Spleen (tissue), 11 donors: ENCODE data around the gene ARHGEF7. TPM values are rescaled to one million over a fixed set of nuclear protein-coding genes. Genes with fewer than 3 reads are reported as not detected.

Experiments used
- DNase-seq: peaks from one replicate; pipeline ENCODE4 v3.0.0-alpha.2; 2020
- H3K27ac ChIP-seq, 8 donors: fragments of 200-600 bp; sonication (generic) in 7 of 8; 1 replicate in 4 of 8; 2 replicates in 4 of 8; pipeline versions ENCODE4 v1.5.0 to v1.8.0; 2016 to 2021; ENCODE audit warnings: inconsistent platforms in 4 of 8, mild to moderate bottlenecking in 4 of 8, moderate library complexity in 1 of 8
- H3K27me3 ChIP-seq, 7 donors: fragments of 200-600 bp; sonication (generic) in 6 of 7; replicated peaks in 1 of 7; 1 replicate in 4 of 7; 2 replicates in 3 of 7; pipeline versions ENCODE4 v1.5.0 to v1.8.0; 2016 to 2021; ENCODE audit warnings: inconsistent platforms in 3 of 7, mild to moderate bottlenecking in 1 of 7
- H3K36me3 ChIP-seq, 6 donors: fragments of 200-600 bp; sonication (generic) in 5 of 6; 1 replicate in 4 of 6; 2 replicates in 2 of 6; pipeline versions ENCODE4 v1.5.0 to v1.8.0; 2016 to 2021; ENCODE audit warnings: inconsistent platforms in 2 of 6
- H3K4me1 ChIP-seq, 6 donors: fragments of 200-600 bp; sonication (generic) in 5 of 6; 1 replicate in 3 of 6; 2 replicates in 3 of 6; pipeline versions ENCODE4 v1.5.0 to v1.8.0; 2016 to 2021; ENCODE audit warnings: inconsistent platforms in 3 of 6
- H3K4me3 ChIP-seq, 8 donors: fragments of 200-600 bp; sonication (generic) in 7 of 8; 1 replicate in 4 of 8; 2 replicates in 4 of 8; pipeline versions ENCODE4 v1.5.0 to v1.8.0; 2016 to 2021; ENCODE audit warnings: inconsistent platforms in 4 of 8, mild to moderate bottlenecking in 4 of 8, moderate library complexity in 2 of 8
- H3K9me3 ChIP-seq, 8 donors: fragments of 200-600 bp; sonication (generic) in 7 of 8; 1 replicate in 4 of 8; 2 replicates in 4 of 8; pipeline versions ENCODE4 v1.5.0 to v1.8.0; 2016 to 2021; ENCODE audit warnings: inconsistent platforms in 4 of 8
- CTCF ChIP-seq, 11 experiments: fragments of 200-600 bp in 7 of 11; fragments of 450-650 bp in 4 of 11; sonication (generic) in 4 of 11; IDR thresholded peaks in 8 of 11; conservative IDR thresholded peaks in 3 of 11; 1 replicate in 7 of 11; 2 replicates in 4 of 11; pipeline versions ENCODE4 v1.4.0 to v1.8.0; 2016 to 2021; ENCODE audit warnings: antibody characterized with exemption in 11 of 11, inconsistent platforms in 4 of 11, mild to moderate bottlenecking in 1 of 11
- POLR2A ChIP-seq, 3 donors: fragments of 450-650 bp; IDR thresholded peaks; one replicate each; pipeline ENCODE4 v1.5.1; 2017; ENCODE audit warnings: antibody characterized with exemption in 3 of 3, mild to moderate bottlenecking in 1 of 3
- POLR2AphosphoS5 ChIP-seq, 3 donors: sonication (generic); formaldehyde crosslinking; IDR thresholded peaks; one replicate each; pipeline ENCODE4 v1.5.1; 2017; ENCODE audit warnings: antibody characterized with exemption in 3 of 3
- WGBS, 5 donors: extraction: QIAGEN DNeasy Blood & Tissue Kit in 3 of 5; methylation state at CpG; one replicate each; pipeline versions ENCODE4 v1.1.5 to v1.1.7; 2013 to 2018; 5-methylcytosine and 5-hydroxymethylcytosine counted together
- intact Hi-C: fragments of 100-400 bp; cut with DNase I; formaldehyde crosslinking; loops from one replicate; pipeline ENCODE4 v1.15.0; 2023; ENCODE audit warnings: low total_unique reads
- polyA plus RNA-seq, 3 donors: library from polyadenylated mRNA; stranded (reverse); fragments of 200-250 nt; gene quantifications; one replicate each; pipeline ENCODE4 v1.2.1, GENCODE V29; 2013
- total RNA-seq, 7 donors: library from RNA; depleted of rRNA in 3 of 7; stranded (reverse); fragments of >200 nt in 3 of 7; fragmentation: NEBNext Ultra II Directional in 4 of 7; extraction: Animal tissue kit (Norgen Biotek cat#: 25700) in 4 of 7; gene quantifications; one replicate each; pipeline versions ENCODE4 v1.1.0 to v1.2.1, GENCODE V29; 2016 to 2021
- donor health status: healthy with polysubstance abuse.
- donor health status: DM: no; HTN: no; CAD: no; lungs with moderate emphysema.
- donor health status: DM: no; HTN: no; CAD: no.
- donor health status: Bipolar disorder and iron deficiency.
- donor health status: healthy.
- donor health status: DM: no; HTN: no; CAD: no.
- donor health status: DM: yes; HTN: yes; CAD: no.

ARHGEF7 gene
- total and polyA plus RNA-seq, 10 donors, result 18.0 to 192 (median 114) TPM

GRCh38 chr13:111258637-111259036 lies 143.5 kb downstream of the ARHGEF7 start:
- Histone ChIP-seq H3K27ac (no peak overlapping the region), H3K27me3 (no peaks in the 10 kb centered on the region), H3K4me3 (no peak overlapping the region), H3K36me3 (peaks cover 4 to 76% (median 42%) of the 10 kb centered on the region in 6 donors), H3K4me1 (no peaks in the 10 kb centered on the region), H3K9me3 (peaks cover 0 to 20% (median 11%) of the 10 kb centered on the region in 8 donors)
- TF ChIP-seq CTCF (IDR thresholded peaks at IDR 0.05 in 8 of 11, conservative IDR thresholded peaks at IDR 0.05 in 3 of 11), result no peak
- no peak for TF ChIP-seq POLR2AphosphoS5 (IDR thresholded peaks at IDR 0.05)
- TF ChIP-seq POLR2A (IDR thresholded peaks at IDR 0.05), result no peak
- intact Hi-C loops, result no loop called here
- WGBS, 5 donors, result 93 to 100% (median 97%) methylated on average over 3 of the region's 3 CpGs
- DNase-seq, result no peak

DNA sequence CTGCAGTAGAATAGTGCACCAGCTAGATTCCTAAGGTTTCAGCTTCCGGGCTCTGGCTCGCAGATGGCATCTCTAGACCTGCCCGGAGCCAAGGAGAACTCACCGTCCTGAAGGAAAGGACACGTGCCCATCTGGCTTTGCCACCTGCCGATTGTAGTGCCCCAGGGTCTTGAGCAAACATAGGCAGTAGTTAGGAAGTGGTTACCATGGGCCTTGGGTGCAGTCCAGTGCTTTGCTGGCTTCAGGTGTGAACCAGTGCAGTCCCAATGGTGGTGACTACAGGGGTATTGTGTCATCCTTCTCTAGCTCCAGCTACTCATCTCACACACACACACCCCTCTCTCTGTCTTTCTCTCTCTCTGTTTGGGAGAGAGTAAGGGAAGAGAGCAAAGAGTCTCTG lies 143.9 kb downstream of the ARHGEF7 start:
- H3K4me1 ChIP-seq, result peaks cover 0 to under 1% (median 0%) of the 10 kb centered on the region in 6 donors
- H3K27me3 ChIP-seq, result no peaks in the 10 kb centered on the region
- peaks cover 0 to 20% (median 11%) of the 10 kb centered on the region in 8 donors for H3K9me3 ChIP-seq
- H3K36me3 ChIP-seq, result peaks cover 4 to 76% (median 40%) of the 10 kb centered on the region in 6 donors
- no peak for DNase-seq
- intact Hi-C loops, result no loop called here
- 94 to 99% (median 97%) methylated on average over 5 to 6 of the region's 6 CpGs for WGBS, 5 donors
- no peak for TF ChIP-seq CTCF (IDR thresholded peaks at IDR 0.05 in 8 of 11, conservative IDR thresholded peaks at IDR 0.05 in 3 of 11)
- TF ChIP-seq POLR2AphosphoS5 (IDR thresholded peaks at IDR 0.05), result no peak
- no peak for TF ChIP-seq POLR2A (IDR thresholded peaks at IDR 0.05)
- no peak overlapping the region for H3K27ac ChIP-seq
- no peak overlapping the region for H3K4me3 ChIP-seq

GRCh38 chr13:111261326-111261725 lies 146.2 kb downstream of the ARHGEF7 start:
- Histone ChIP-seq H3K27ac (no peak overlapping the region), H3K4me3 (no peak overlapping the region), H3K27me3 (no peaks in the 10 kb centered on the region), H3K4me1 (peaks cover 0 to 9% (median 0%) of the 10 kb centered on the region in 6 donors), H3K36me3 (peaks cover 4 to 78% (median 30%) of the 10 kb centered on the region in 6 donors), H3K9me3 (peaks cover 0 to 20% (median 11%) of the 10 kb centered on the region in 8 donors)
- no peak for TF ChIP-seq POLR2A (IDR thresholded peaks at IDR 0.05)
- intact Hi-C loops, result no loop called here
- no peak for DNase-seq

- DNase-seq, result no peak
- H3K27me3 ChIP-seq, result no peaks in the 10 kb centered on the region
- no peak overlapping the region for H3K4me3 ChIP-seq
- H3K4me1 ChIP-seq, result peaks cover 0 to 14% (median 0%) of the 10 kb centered on the region in 6 donors
- peaks cover 0 to 20% (median 11%) of the 10 kb centered on the region in 8 donors for H3K9me3 ChIP-seq
- H3K36me3 ChIP-seq, result peaks cover 4 to 78% (median 29%) of the 10 kb centered on the region in 6 donors
- intact Hi-C loops, result no loop called here
- H3K27ac ChIP-seq, result peak overlapping the region in 1 of 8 donors; percentile 3
- WGBS, 5 donors, result 85 to 92% (median 89%) methylated on average over 4 of the region's 4 CpGs
- TF ChIP-seq POLR2A (IDR thresholded peaks at IDR 0.05) (no peak), CTCF (IDR thresholded peaks at IDR 0.05 in 8 of 11, conservative IDR thresholded peaks at IDR 0.05 in 3 of 11) (no peak), POLR2AphosphoS5 (IDR thresholded peaks at IDR 0.05) (no peak)
Measured at GRCh38 chr13:111262281-111262680, 147.2 kb downstream of the ARHGEF7 start.
